ENCODE data around the gene ANKMY1.

The ANKMY1 gene

GRCh38 chr2:240429872-240430491 lies 127.8 kb downstream of the ANKMY1 start:
- DNase-seq = no peak

Data from activated CD4-positive, alpha-beta T cell treated with anti-CD3 and anti-CD28 coated beads, Interleukin-10, Interleukin-2, amounts not matched to agents 100 ng/mL and 50 ng/mL, durations not matched to agents 16 hours and 8 hours (primary cell).